Erythroblast (primary cell): Measurements from ENCODE around the gene FANCC.

Source experiments
- DNase-seq, 2 experiments: peaks; one replicate each; lab custom pipeline; 2025; lab: John Stamatoyannopoulos, UW
- GATA1 ChIP-seq: IDR thresholded peaks from 2 replicates; pipeline ENCODE4 v1.6.1; 2011; ENCODE audit warnings: low read depth, mild to moderate bottlenecking, control low read depth, low read length, moderate library complexity
- POLR2A ChIP-seq: IDR thresholded peaks from 2 replicates; pipeline ENCODE4 v1.6.1; 2011; ENCODE audit warnings: mild to moderate bottlenecking, low read length

FANCC gene

DNA sequence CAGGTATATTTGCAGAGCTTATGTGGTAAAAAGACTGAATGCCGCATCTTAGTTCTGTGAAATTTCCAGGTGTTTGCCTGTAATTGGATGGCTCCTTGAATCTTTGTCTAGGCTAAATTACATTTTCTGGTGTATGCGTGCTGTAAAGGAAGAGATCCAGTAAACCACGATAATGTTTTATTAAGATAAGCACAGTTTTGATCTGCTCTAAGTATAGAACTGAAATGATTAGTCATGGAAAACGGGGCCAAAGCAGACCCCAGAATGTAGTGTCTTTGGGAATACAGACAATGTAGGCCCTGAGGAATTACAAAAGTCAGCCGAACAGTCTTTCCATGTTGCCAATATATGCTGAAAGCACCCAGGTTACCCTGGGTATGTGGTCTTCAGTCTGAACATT is 257.3 kb downstream of the FANCC start:
- DNase-seq, result no peak

DNA sequence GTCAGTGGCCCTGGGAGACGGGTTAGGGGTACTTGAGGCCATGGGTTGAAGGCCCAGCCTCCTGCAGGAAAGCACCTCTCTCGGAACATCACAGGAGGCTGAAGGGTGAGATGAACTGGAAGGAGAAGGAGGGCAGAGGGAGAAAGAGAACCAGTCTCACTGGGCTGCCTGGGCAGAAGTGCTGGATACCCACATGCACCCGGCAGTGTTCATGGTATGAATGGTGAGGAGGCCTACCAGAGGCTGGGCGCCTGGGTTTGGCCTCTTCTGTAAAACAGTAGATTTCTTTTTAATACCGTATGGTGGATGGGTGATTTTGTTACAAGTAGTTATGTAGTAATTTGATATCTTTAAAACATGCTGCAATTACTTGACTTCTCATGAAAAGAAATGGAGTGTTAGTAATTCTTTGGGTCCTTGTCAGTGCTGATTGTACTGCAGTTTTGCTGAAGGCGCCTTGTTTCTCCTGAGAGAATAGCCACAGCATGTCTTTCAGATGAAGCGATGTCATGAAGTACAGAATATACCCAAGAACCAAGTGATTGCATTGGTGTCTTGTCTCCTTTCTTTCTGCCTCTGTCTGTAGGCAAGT is 258.6 kb downstream of the FANCC start:
- no peak for TF ChIP-seq POLR2A
- TF ChIP-seq GATA1, result no peak
- DNase-seq, result no peak

More for the DNA sequence above, 257.3 kb downstream of the FANCC start:
- no peak for TF ChIP-seq GATA1
- no peak for TF ChIP-seq POLR2A

DNA sequence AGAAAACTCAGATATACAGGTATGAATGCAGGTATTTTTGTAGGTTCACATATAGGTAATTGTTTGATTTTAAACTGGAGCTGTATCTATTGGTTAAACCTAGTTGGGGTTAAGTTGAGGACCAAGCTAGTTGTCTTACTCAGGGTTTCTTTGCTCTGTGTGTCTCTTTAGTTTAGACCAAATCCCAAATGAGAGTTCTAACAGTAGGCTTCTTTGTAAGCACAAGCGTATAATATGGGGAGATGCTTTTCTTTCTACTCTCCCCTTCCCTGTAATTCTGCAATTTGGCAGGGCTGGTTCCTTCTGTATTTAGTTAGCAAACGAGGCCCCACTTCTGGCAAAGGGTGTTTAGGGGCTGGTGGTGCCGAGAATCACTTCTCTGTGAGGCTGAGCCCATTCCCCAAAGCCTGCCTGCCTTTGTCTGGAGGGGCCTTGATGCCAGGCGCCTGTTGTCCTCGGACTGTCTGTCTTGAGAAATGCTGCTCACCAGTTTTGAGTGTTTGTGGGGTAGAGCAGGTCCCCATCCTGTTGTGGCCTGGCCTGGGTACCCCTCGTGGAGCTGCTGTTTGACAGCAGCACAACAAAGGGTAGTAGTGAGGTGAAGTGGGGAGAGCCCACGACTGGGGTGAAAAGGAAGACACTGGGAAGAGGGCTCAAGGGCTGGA is 259.3 kb downstream of the FANCC start:
- no peak for TF ChIP-seq POLR2A
- no peak for TF ChIP-seq GATA1
- no peak for DNase-seq

DNA sequence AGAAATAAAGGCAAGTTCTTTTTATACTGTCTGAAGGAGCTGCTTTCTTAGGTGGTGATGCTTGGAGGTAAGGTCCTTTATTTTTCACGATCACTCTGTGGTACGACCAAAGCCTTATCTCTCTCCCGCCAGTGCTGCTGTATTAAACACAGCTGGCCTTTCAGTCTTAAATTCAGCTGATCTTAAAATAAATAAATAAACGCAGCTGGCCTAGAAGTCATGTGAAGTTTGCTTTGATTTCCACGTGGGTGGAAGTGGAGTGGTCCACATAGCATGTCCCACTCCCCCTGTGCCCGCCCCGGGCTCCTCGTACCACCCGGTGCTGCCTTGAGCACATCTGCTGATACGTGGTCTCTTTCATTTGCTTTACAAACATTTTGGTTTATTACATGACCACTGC is 260.4 kb downstream of the FANCC start:
- TF ChIP-seq POLR2A (no peak), GATA1 (no peak)
- DNase-seq, result no peak

DNA sequence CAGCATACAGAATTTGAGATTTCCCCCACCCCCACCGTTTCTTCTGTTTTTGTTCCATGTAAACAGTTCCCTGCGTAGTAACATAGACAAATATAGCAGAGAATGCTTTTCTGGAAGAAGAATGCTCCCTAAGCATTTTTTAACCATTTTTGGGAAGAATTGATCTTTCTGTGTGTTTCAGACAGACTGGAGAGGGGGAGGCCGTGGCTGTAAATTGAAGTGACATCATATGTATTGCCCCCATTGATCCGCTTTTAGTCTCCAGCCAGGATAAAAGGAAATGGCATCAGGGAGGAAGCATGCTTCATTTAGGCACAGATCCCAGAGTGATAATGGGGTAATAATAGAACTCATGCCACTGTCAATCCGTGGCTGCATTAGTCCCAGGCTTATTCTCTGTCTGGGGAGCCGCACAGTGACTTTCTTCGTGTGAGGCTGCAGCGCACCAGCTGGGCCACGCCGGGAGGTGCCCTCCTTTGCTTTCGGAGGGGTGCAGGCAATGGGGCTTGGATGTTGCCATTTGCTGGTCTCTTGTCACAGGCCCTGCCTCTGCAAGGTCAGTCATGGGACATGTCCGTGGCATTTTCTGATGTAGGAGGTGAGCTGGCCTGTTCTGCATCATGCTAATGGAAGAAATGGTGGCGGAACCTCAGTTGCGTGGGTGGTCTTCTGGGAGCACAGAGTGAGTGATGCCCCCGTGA is 261.5 kb downstream of the FANCC start:
- TF ChIP-seq POLR2A (no peak), GATA1 (no peak)
- no peak for DNase-seq

DNA sequence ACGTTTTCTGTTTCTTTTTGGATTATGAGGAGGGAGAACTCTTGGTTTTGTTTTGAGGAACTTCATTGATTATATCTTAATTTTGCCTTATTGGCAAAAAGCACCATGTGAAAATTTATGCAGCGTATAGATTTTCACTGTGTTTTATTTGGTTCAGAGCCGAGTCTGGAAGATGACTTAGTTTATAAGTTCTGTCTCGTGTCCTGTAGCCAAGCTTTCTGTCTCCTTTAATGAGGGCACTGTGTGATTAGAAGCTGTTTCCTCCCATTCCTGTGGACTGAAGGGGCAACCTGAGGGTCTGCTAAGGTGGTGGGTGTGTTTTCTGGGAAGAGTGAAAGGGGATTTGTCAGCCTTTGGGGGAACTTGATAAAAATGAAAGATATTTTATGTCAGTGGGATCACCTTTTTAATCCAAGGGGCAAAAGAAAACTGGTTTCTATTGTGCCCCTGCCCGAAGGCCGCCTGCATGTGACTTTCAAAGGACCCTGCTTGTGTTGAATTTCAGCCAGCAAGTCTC is 262.1 kb downstream of the FANCC start:
- no peak for DNase-seq
- no peak for TF ChIP-seq GATA1
- no peak for TF ChIP-seq POLR2A

DNA sequence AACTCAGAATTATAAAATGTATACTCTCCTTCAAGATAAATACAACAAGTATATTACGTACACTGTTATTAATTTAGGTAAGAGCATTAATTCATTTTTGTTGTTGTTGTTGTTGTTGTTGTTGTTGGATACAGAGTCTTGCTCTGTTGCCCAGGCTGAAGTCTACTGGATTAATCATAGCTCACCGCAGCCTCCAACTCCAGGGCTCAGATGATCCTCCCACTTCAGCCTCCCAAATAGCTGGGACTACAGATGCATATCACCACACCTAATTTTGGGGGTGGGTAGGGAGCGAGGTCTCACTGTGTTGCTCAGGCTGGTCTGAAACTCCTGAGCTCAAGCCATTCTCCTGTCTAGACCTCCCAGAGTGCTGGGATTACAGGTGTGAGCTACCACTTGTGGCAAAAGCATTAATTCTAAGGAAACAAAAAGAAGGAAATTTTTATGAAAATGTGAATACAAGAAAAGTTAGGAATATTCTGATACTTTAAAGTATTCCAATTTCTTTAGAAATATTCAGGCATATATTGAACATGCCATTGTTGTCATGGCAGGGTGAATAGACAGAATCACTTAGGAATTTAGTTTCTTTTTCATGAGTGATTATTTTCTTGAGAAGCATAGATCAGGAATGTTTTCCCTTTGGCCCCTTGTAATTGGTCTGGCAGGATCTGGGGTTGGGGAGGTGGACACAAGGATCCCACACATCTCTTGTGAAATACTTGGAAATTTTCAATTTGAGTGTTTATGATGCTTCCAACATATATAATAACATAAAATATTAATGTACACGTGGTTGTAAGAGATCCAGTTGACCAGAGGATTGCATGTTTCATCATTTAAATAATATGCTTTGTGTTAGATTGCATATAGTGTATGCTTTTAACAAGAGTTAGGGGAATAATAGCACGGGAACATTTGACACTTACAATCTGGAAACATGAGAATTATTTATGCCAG is 263.6 kb downstream of the FANCC start:
- DNase-seq, result no peak
- TF ChIP-seq POLR2A (no peak), GATA1 (no peak)

DNA sequence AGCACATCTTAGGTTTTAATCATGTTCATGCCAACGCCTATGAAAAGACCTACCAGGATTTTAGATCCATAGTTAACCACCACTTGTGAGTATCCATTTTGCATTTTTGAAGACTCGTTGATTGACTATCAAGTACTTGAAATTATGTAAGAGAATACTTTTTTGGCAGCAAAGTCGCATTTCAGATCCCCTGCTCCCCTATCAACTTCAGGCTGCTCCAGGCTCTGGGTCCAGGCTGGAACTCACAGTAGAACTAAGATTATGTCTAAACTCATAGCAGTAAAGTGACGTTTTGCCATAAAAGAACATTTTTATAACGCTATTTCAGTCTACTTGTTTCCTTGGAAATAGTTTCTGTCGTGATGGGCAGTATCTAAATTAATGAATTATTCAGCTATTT is 267.7 kb downstream of the FANCC start:
- TF ChIP-seq POLR2A, result no peak
- TF ChIP-seq GATA1, result no peak

More for the DNA sequence above, 267.7 kb downstream of the FANCC start:
- no peak for DNase-seq
